Stimulated activated CD4-positive, alpha-beta T cell treated with anti-CD3 and anti-CD28 coated beads, TNF-alpha, amount 100 ng/mL, for 4 hours (primary cell): ENCODE data around the gene CRY2.
"Not testable (repeated sequence)": the region's sequence is repeated elsewhere in the genome, so short reads cannot be mapped to it uniquely, and the experiment has no call there.

Experiments used
- DNase-seq, 3 experiments: peaks; one replicate each; pipeline ENCODE4 v3.0.0-alpha.2; 2020; ENCODE audit warnings: low read depth in 3 of 3

Gene CRY2

DNA sequence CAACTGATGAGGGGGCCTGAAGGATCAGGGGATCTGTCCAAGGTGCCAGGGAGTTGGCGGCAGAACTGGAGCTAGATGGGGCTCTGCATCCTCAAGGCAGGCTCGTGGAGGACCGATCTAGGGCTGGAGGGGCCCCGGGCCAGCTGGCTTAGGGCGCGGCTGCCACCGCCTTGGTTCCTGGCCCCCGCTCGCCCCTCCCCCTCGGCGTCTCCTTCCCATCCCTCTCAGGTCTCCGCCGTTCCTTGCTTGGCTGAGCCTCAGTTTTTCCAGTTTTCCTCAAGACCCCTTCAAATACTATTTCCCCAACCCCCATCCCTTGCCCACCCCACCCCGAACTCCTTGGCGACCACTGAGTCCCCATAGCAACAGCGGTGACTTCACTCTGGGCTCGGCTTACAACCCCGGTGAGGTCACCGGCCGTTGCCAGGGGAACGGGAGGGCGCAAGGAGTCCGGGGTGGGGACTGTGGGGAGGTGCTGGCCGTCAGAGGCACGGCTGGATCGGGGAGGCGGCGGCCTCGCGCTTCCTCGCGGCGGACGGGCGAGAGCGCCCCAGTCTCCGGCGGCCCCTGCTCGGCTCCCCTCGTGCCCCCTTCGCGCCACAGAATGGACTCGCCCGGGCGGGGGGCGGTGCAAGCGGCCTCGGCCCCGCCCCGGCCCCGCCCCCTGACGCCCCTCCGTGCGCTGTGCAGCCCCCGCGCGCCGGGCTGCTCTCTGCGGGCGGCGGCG lies 52.3 kb downstream of the CRY2 start:
- DNase-seq, result peak in 2 of 3 experiments; percentile 23 to 33

- not testable (repeated sequence) for DNase-seq
These were observed 53.0 kb downstream of the CRY2 start for GRCh38 chr11:45900175-45900800.

DNA sequence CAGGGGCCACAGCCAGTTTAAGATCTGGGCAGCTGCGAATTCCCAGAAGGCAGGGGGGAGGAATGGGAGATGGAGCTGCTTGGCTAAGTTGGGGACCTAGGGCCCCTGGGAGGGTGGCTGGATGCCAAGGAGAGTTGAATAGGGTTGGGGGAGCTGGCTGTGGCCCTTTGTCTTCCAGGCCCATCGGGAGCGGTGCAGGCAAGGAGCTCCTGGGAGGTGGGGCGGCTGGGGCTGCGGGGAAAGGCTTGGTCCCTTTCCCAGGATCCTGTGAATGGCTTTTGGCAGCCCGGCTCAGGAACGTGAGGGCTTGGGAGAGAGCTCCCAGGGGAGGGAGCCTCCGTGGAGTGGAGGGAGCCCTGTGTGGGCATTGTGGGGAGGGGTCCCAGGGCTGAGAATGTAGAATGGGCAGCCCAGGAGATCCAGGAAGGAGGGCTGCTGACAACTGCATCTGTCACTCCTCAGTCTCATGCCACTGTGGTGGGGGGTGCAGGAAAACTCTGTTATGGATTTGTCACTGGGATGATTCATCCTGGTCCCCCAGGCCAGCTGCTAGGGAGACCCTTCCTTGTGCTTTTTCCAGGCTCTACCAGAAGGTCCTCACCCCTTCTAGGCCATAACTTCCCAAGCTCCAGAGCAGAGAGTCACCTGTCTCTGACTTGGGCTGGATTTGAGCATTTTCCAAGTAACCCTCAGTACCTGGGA lies 53.8 kb downstream of the CRY2 start:
- no peak for DNase-seq

DNA sequence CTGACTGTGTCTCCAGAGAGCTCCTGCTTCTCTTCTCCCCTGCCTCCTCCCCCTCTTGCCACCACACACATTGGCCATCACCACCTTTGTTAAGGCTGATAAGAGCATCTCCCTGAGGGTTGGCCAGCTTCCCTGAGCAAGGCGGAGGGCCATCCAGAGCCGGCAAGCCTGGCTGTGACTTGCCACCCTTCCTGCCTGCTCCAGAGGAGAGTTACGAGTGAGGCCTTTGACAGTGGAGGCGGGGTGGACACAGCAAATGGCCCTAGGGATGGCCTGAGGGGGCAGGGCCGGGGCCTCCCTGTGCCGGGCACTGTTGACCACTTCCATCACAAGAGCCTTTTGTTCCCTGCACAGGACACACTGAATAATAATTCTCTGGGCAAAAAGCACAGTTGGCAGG lies 54.4 kb downstream of the CRY2 start:
- DNase-seq, result no peak

- DNase-seq, result no peak
These were observed 55.4 kb downstream of the CRY2 start for GRCh38 chr11:45902452-45903380.

DNA sequence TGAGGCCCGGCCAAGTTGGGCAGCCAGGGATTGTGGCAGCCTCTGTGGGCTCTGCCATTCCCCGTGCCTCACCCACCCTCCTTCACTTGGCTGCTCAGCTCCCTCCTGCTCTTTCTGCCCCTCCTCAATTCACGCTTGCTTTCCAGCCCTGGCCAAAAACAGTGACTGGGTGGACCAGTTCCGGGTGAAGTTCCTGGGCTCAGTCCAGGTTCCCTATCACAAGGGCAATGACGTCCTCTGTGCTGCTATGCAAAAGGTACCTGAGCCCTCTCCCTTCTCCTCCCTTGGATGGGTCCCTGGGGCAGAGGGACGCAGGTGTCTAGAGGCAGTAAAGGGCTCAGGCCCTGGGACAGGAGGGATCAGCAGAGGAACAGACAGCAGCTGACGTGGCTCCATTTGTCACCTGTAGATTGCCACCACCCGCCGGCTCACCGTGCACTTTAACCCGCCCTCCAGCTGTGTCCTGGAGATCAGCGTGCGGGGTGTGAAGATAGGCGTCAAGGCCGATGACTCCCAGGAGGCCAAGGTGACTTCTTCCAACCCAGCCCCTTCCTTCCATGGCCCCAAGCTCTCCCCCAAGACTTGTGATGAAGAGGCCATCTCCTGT lies 57.1 kb downstream of the CRY2 start:
- DNase-seq, result no peak

- no peak for DNase-seq
These were observed 57.8 kb downstream of the CRY2 start for GRCh38 chr11:45905095-45905494.

- not testable (repeated sequence) for DNase-seq
These were observed 58.3 kb downstream of the CRY2 start for GRCh38 chr11:45905576-45905975.

GRCh38 chr11:45906096-45906682 lies 58.9 kb downstream of the CRY2 start:
- DNase-seq, result no peak

DNA sequence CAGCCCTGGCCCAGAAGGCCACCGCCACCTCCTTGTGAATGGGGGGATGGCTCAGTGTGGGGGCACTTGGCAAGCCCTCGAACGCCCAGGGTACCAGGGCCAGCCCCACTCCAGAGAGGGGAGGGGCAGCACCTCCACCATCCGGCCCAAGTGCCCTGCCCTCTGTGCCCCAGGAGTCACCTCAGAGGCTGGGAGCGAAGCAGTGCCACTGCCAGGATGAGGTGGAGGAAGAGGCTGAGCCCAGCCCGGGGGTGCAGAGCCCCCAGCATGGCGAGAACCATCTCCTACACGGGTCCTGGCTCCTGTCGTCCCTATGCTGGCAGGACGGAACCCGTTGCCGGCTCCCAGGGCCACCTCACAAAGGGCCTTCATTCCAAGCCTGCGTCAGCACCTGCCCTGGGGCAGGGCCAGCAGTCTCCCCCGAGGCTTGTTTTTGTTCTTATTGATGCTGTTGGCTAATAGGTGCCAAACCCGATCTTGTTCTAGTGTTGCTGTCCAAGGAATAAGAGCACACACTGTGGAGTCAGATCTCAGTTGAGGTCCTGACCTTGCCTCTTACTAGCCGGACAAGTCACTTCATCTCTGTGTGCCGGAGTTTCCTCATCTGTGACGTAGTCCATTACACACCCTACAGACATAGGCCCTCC lies 59.8 kb downstream of the CRY2 start, which contains the start of gene FREY1:
Gene FREY1, minus strand, starts transcription at position 307 of the 647 bp plus-strand sequence. Its CDS starts 26 bp downstream, at position 281.
- DNase-seq, result no peak

- no peak for DNase-seq
These were observed 60.7 kb downstream of the CRY2 start for GRCh38 chr11:45907911-45908370.

DNA sequence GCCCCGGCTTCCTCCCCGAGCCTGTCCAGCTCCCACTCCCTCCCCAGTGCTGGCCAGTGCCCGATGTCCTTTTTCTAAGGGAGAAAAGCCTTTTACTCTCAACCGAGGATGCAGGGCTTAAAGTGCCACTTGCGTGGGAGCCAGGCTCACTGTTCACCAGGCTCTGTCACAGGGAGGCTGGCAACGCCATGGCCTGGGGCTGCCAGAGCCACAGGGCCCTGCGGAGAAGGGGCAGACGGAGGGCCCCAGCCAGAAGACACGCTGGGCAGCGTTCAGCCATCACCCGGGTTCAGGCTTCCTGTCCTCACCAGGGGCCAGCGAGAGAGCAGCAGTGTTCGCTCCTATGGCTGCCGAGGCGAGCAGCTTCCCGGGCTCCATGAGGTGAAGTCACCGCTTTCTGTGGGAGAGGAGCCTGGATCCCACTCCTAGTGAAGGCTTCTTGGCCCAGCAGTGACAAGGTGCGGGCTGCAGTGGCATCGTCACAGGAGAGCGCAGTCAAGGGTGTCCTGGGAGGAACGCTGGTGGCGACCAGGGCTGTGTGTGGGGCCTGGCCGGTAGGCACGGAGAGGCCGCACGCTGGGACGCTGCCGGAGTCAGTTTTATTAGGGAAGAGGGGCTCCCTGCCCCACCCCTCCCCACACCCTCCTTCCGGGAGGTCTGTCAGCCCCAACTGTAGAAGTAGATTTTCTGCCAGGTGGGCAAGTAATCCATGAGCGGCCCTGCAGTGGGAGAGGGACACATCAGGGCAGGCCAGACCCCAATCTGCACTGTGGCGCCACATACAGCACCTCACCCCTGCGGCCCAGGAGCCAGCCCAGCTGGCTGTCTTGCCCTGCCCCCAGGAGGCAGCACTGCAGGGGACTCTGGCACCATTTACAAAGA lies 62.6 kb downstream of the CRY2 start:
- DNase-seq, result no peak

GRCh38 chr11:45910623-45911022 lies 63.3 kb downstream of the CRY2 start:
- DNase-seq, result no peak

- no peak for DNase-seq
These were observed 66.2 kb downstream of the CRY2 start for GRCh38 chr11:45913514-45913913.

DNA sequence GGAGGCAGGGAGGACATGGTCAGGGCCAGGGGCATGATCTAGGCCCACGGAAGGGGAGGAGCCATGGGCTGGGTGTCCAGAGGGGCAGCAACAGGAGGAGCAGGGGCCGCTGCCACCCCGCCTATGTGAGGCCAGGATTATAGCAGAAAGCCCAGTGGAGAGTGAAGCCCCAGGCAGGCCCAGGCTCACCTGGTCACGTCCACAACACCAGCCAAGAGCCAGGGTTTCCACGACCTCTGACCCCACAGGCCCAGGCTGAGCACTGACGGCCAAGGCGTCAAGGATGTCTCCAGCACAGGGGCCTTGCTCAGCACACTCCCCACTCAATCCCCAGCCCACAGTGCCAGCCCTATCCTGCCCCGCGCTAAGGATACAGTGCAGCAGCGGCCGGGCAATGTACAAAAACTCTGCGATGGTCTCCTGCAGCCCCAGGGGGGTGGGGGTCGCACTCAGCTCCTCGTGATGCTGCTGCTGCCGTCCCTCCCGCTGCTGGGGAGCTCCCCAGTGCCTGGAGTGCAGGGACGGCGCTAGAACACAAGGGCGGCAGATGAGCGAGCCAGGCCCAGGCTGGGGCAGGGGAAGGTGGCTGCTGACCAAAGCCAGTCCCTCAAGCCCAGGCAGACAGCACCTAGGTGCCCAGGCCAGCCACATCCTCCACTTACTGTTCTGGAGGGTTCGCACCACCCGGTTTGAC lies 66.8 kb downstream of the CRY2 start:
- no peak for DNase-seq

DNA sequence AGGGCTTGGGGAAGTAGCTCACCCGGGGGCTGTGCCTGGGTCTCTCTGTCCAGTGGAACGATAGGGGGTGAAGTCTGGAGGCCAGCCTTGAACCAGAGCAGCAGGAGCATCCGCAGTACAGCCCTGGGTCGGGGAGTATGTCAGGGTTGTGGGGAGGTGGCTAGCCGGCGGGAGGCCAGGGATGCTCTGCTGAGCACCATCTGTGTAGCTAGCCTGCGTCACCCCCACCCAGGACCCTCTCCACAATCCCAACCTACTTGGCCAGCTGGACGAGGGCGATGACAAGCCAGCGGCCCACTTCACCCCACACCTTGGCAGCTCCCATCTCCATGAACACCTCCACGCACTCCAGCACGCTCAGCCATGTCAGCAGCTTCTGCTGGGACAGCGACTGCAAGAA lies 68.2 kb downstream of the CRY2 start:
- DNase-seq, result no peak

- DNase-seq, result no peak
These were observed 70.0 kb downstream of the CRY2 start for GRCh38 chr11:45917286-45917622.

GRCh38 chr11:45917623-45918330 lies 70.5 kb downstream of the CRY2 start, which contains the start of gene PEX16:
Gene PEX16, minus strand, starts transcription at chr11:45917877. Its CDS starts 66 bp downstream, at chr11:45917811.
- peak; percentile 81 to 91 (median 90) for DNase-seq
